Neuronal stem cell (in vitro differentiated cells): Measurements from ENCODE around the gene PLPP4.

ENCODE experiments used
- DNase-seq: peaks from one replicate; pipeline ENCODE4 v3.0.0-alpha.2; 2013; ENCODE audit warnings: low spot score
- H2AFZ ChIP-seq: one replicate; pipeline ENCODE4 v1.6.1; 2013; ENCODE audit warnings: mild to moderate bottlenecking, low read length, inconsistent platforms
- H2AK5ac ChIP-seq: 2 replicates; pipeline ENCODE4 v1.6.1; 2013; ENCODE audit warnings: low read depth, mild to moderate bottlenecking, inconsistent platforms, low read length, moderate library complexity, mixed read lengths
- H2BK120ac ChIP-seq: 2 replicates; pipeline ENCODE4 v1.6.1; 2013; ENCODE audit warnings: low read depth, mild to moderate bottlenecking, inconsistent platforms, low read length, moderate library complexity, mixed read lengths
- H2BK12ac ChIP-seq: one replicate; pipeline ENCODE4 v1.6.1; 2013; ENCODE audit warnings: low read length, inconsistent platforms
- H2BK15ac ChIP-seq: 2 replicates; pipeline ENCODE4 v1.6.1; 2013; ENCODE audit warnings: mild to moderate bottlenecking, low read length, inconsistent platforms, mixed read lengths
- H2BK5ac ChIP-seq: one replicate; pipeline ENCODE4 v1.6.1; 2013; ENCODE audit warnings: inconsistent platforms, mild to moderate bottlenecking, low read length, moderate library complexity
- H3K14ac ChIP-seq: one replicate; pipeline ENCODE4 v1.6.1; 2013; ENCODE audit warnings: low read length, inconsistent platforms
- H3K18ac ChIP-seq: 2 replicates; pipeline ENCODE4 v1.6.1; 2013; ENCODE audit warnings: low read length, inconsistent platforms
- H3K23ac ChIP-seq: 2 replicates; pipeline ENCODE4 v1.6.1; 2013; ENCODE audit warnings: low read depth, mild to moderate bottlenecking, mixed read lengths, low read length, inconsistent platforms; ENCODE audit not compliant: poor library complexity
- H3K27ac ChIP-seq: replicated peaks from 3 replicates; pipeline ENCODE4 v1.5.1; 2013; ENCODE audit warnings: low read length, inconsistent platforms
- H3K27me3 ChIP-seq, 3 experiments: 2 replicates each; pipeline ENCODE4 v1.6.1; 2013; ENCODE audit warnings: low read length in 3 of 3, mild to moderate bottlenecking in 2 of 3, inconsistent platforms in 1 of 3, low read depth in 1 of 3, mixed read lengths in 1 of 3, moderate library complexity in 1 of 3; ENCODE audit not compliant: control insufficient read depth in 3 of 3, insufficient read depth in 3 of 3
- H3K36me3 ChIP-seq, 2 donors: replicated peaks in 1 of 2; 2 replicates each; pipeline ENCODE4 v1.6.1; 2013; ENCODE audit warnings: low read length in 2 of 2; ENCODE audit not compliant: control insufficient read depth in 2 of 2, insufficient read depth in 2 of 2
- H3K4ac ChIP-seq: 2 replicates; pipeline ENCODE4 v1.6.1; 2013; ENCODE audit warnings: inconsistent platforms, mild to moderate bottlenecking, low read length, moderate library complexity
- H3K4me1 ChIP-seq, 2 donors: 1 replicate in 1 of 2; 2 replicates in 1 of 2; pipeline ENCODE4 v1.6.1; 2013; ENCODE audit warnings: low read length in 2 of 2, low read depth in 1 of 2; ENCODE audit not compliant: control insufficient read depth in 2 of 2, insufficient read depth in 1 of 2
- H3K4me2 ChIP-seq: one replicate; pipeline ENCODE4 v1.6.1; 2013; ENCODE audit warnings: mild to moderate bottlenecking, low read length, inconsistent platforms; ENCODE audit not compliant: insufficient read depth, poor library complexity, severe bottlenecking
- H3K4me3 ChIP-seq, 2 donors: 2 replicates each; pipeline ENCODE4 v1.5.1; 2013; ENCODE audit warnings: low read length in 2 of 2, mild to moderate bottlenecking in 2 of 2, inconsistent platforms in 1 of 2, moderate library complexity in 1 of 2
- H3K79me1 ChIP-seq: one replicate; pipeline ENCODE4 v1.6.1; 2013; ENCODE audit warnings: low read depth, mild to moderate bottlenecking, inconsistent platforms, low read length, moderate library complexity
- H3K9ac ChIP-seq: one replicate; pipeline ENCODE4 v1.6.1; 2013; ENCODE audit warnings: mild to moderate bottlenecking, low read depth, low read length, inconsistent platforms; ENCODE audit not compliant: poor library complexity
- H3K9me3 ChIP-seq, 2 donors: replicated peaks in 1 of 2; 2 replicates each; pipeline versions ENCODE3 to v1.6.1; 2013; ENCODE audit warnings: low read length in 2 of 2, mild to moderate bottlenecking in 2 of 2, inconsistent platforms in 1 of 2, low read depth in 1 of 2, mixed read lengths in 1 of 2, moderate library complexity in 1 of 2; ENCODE audit not compliant: control insufficient read depth in 2 of 2, insufficient read depth in 1 of 2
- H4K8ac ChIP-seq: one replicate; pipeline ENCODE4 v1.6.1; 2013; ENCODE audit warnings: low read depth, mild to moderate bottlenecking, inconsistent platforms, low read length, moderate library complexity
- H4K91ac ChIP-seq: one replicate; pipeline ENCODE4 v1.6.1; 2013; ENCODE audit warnings: low read length, low read depth, mild to moderate bottlenecking, inconsistent platforms; ENCODE audit not compliant: poor library complexity
- WGBS, 2 donors: extraction: QIAGEN DNeasy Blood & Tissue Kit; methylation state at CpG; one replicate each; pipeline ENCODE4 v1.1.7; 2013; ENCODE audit warnings: missing lambda C conversion rate in 2 of 2, mixed read lengths in 1 of 2; ENCODE audit not compliant: insufficient read length in 2 of 2, insufficient replicate concordance in 1 of 2; ENCODE audit errors: extremely low coverage in 2 of 2; 5-methylcytosine and 5-hydroxymethylcytosine counted together

Gene PLPP4

GRCh38 chr10:120574981-120575380 lies 118.0 kb downstream of the PLPP4 start:
- Histone ChIP-seq H3K4ac (no peak overlapping the region), H3K14ac (no peak overlapping the region), H3K23ac (peak overlapping the region; percentile 6), H3K9me3 (no peaks in the 10 kb centered on the region), H2BK15ac (no peak overlapping the region), H2BK5ac (no peak overlapping the region), H3K9ac (no peak overlapping the region), H3K27ac (no peak overlapping the region), H2BK12ac (no peak overlapping the region), H3K4me2 (no peak overlapping the region), H3K4me3 (no peak overlapping the region), H3K27me3 (no peaks in the 10 kb centered on the region), H2AK5ac (peak overlapping the region; percentile 22), H2AFZ (no peak overlapping the region), H2BK120ac (no peak overlapping the region), H4K91ac (no peak overlapping the region), H3K18ac (peak overlapping the region; percentile 17), H3K79me1 (no peaks in the 10 kb centered on the region), H3K4me1 (no peaks in the 10 kb centered on the region), H4K8ac (no peak overlapping the region), H3K36me3 (no peaks in the 10 kb centered on the region)
- WGBS, 2 donors, result no CpG with 5 or more reads among the region's 13 CpGs
- no peak for DNase-seq

- Histone ChIP-seq H3K4me1 (no peaks in the 10 kb centered on the region), H2BK120ac (no peak overlapping the region), H3K14ac (no peak overlapping the region), H3K79me1 (no peaks in the 10 kb centered on the region), H2BK12ac (no peak overlapping the region), H3K4me3 (no peak overlapping the region), H3K4me2 (no peak overlapping the region), H3K27me3 (no peaks in the 10 kb centered on the region), H3K4ac (no peak overlapping the region), H2AFZ (no peak overlapping the region), H3K27ac (no peak overlapping the region), H2AK5ac (peak overlapping the region; percentile 22), H2BK5ac (no peak overlapping the region), H4K91ac (no peak overlapping the region), H3K18ac (no peak overlapping the region), H3K23ac (no peak overlapping the region), H3K9ac (no peak overlapping the region), H3K36me3 (no peaks in the 10 kb centered on the region), H4K8ac (no peak overlapping the region), H2BK15ac (no peak overlapping the region), H3K9me3 (no peaks in the 10 kb centered on the region)
- no peak for DNase-seq
- no CpG with 5 or more reads among the region's 3 CpGs for WGBS, 2 donors
Measured at GRCh38 chr10:120575411-120575810, 118.4 kb downstream of the PLPP4 start.

- Histone ChIP-seq H2BK5ac (no peak overlapping the region), H2AFZ (no peak overlapping the region), H3K79me1 (no peaks in the 10 kb centered on the region), H3K23ac (no peak overlapping the region), H2AK5ac (no peak overlapping the region), H3K18ac (no peak overlapping the region), H3K4ac (no peak overlapping the region), H2BK120ac (no peak overlapping the region), H4K91ac (no peak overlapping the region), H3K4me3 (no peak overlapping the region), H3K9me3 (no peaks in the 10 kb centered on the region), H3K27me3 (no peaks in the 10 kb centered on the region), H3K9ac (no peak overlapping the region), H3K4me1 (peaks cover 0 to 2% of the 10 kb centered on the region in 2 donors), H3K36me3 (no peaks in the 10 kb centered on the region), H3K14ac (no peak overlapping the region), H3K27ac (no peak overlapping the region), H2BK12ac (no peak overlapping the region), H4K8ac (no peak overlapping the region), H2BK15ac (no peak overlapping the region), H3K4me2 (no peak overlapping the region)
- no CpG with 5 or more reads among the region's 2 CpGs for WGBS, 2 donors
- no peak for DNase-seq
Measured at GRCh38 chr10:120578134-120578533, 121.1 kb downstream of the PLPP4 start.

GRCh38 chr10:120578890-120579289 lies 121.9 kb downstream of the PLPP4 start:
- no peak overlapping the region for H3K14ac ChIP-seq
- no peak overlapping the region for H2BK120ac ChIP-seq
- H2BK5ac ChIP-seq, result no peak overlapping the region
- no peak overlapping the region for H4K8ac ChIP-seq
- no peak overlapping the region for H3K4ac ChIP-seq
- no peaks in the 10 kb centered on the region for H3K79me1 ChIP-seq
- no peaks in the 10 kb centered on the region for H3K9me3 ChIP-seq
- no peak overlapping the region for H2AFZ ChIP-seq
- no peak overlapping the region for H2BK15ac ChIP-seq
- H3K9ac ChIP-seq, result no peak overlapping the region
- no peak overlapping the region for H3K4me3 ChIP-seq
- no peak overlapping the region for H3K4me2 ChIP-seq
- H4K91ac ChIP-seq, result no peak overlapping the region
- no peak overlapping the region for H3K23ac ChIP-seq
- H3K18ac ChIP-seq, result no peak overlapping the region
- H2AK5ac ChIP-seq, result no peak overlapping the region
- H3K27me3 ChIP-seq, result no peaks in the 10 kb centered on the region
- no CpG with 5 or more reads among the region's 4 CpGs for WGBS, 2 donors
- peaks cover 0 to 2% of the 10 kb centered on the region in 2 donors for H3K4me1 ChIP-seq
- H2BK12ac ChIP-seq, result no peak overlapping the region
- no peaks in the 10 kb centered on the region for H3K36me3 ChIP-seq
- H3K27ac ChIP-seq, result no peak overlapping the region
- no peak for DNase-seq
